Limb (tissue), 2 donors: Measurements from ENCODE around the gene LTF.
A peak's percentile ranks its signal among the peaks of the same experiment; 100 is the strongest.

Source experiments
- DNase-seq, 2 donors: peaks; one replicate each; pipeline ENCODE4 v3.0.0-alpha.2; 2016; ENCODE audit errors: extremely low spot score in 2 of 2

LTF gene

DNA sequence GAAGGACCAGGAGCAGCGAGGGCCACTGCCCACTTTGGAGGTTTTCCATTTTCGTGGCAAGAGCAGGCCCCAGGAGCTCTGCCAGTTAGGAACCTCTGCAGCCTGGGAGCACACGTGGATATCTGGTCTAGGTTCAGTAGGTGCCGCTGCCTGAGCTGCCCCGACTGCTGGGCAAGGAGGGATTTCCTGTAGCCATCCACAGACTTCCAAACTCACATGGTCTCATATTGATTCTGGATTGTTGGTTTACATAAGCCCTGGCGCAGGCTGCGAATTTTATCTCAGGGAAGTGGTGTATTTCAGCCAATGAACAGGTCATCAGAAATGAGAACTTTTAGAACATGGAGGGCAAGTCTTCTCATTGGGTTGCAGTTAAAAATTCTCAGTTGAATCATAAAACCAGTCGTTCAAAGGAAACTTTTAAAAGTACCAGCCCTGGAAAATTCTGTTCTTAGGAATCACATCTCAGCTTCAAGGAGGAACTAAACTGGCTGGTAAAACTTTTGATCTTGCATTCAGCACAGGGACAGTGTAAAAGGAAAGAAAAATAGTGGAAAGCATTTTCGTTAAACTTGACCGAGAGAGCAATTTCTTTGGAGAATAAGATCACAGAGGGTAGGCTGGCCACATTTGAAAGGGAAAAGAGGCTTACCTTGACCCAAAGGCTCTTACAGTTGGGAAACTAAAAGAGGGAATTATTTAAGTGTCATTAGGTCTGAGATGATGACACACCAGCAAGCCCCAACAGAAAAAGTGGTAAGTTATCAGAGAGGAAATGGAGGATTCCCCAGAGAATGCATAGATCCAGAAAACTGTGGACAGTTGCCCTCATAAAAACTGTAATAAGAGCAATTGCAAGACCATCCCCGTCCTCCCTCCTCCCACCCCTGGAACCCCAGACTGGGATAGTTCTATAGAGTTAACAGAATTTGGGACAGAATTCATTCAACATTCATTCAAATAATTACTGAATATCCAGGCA is 26.7 kb upstream of the LTF start:
- DNase-seq, result no peak

DNA sequence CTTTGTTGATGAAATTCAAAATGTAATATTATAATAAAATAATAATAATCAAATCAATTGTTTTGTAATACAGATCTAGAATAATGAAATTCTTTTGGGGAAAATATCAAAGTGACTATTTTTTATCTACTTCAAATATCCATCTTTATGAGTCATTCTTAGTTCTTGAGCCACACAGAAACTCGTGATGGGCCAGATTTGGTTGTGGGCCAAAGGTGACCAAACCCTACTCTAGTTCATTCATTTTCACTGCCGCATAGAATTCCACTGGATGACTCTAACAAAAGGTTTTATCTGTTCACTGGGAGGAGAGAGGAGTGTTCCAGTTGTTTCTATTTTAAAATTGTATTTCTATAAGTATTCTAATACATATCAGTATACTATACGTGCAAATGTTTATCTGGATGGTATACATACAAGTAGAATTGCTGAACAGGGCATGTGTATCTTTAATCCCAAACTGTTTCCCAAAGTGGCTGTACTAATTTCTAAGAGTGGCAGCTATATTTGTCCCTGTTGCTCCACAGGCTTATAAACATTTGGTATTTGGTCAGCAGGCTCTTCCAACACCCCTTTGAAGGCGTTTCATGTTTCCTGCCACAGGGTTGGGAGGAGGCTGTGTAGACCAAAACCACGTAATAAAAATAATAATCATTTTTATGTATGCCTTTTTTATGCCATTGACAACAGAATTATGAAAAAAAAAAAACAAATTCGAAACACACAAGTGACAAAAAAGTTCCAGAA is 25.8 kb upstream of the LTF start:
- peak in 1 of 2 donors; percentile 10 for DNase-seq

DNA sequence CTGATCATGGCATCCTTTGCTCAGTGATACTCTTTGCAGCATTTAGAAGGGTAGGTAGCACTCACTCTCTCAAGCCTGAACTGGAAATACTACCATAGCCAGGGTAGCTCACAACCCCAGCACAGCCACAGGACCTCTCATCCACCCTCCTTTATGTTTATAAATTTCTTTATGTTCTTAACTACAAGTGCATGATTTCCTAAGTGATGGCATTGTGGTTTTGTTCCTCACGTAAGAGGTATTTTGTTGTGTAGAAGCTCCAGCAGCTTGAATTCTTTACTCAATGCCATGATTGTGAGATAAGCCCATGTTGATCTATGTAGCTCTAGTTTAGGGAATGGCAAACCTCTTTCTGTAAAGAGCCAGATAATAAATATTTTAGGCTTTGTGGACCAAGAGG is 25.2 kb upstream of the LTF start:
- peak in 1 of 2 donors; percentile 5 for DNase-seq

DNA sequence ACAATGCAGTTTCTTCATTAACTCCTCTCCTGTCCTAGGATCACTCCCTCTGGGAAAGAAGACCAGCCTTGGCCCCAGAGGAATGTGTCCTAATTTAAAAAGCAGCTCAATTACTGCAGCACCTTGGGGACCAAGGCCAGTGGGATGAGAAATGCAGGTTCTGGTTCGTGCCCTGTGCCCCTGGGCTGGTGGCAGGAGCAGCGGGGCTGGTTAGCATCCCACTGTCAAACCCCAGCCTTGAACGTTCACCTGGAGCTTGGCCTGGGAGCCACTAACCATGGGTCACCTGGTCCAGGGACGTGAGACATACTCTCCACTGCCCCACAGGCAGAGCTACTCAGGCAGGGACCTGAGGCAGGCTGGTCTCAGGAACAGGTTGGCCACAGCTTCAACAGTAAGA is 24.7 kb upstream of the LTF start:
- peak in 1 of 2 donors; percentile 20 for DNase-seq

DNA sequence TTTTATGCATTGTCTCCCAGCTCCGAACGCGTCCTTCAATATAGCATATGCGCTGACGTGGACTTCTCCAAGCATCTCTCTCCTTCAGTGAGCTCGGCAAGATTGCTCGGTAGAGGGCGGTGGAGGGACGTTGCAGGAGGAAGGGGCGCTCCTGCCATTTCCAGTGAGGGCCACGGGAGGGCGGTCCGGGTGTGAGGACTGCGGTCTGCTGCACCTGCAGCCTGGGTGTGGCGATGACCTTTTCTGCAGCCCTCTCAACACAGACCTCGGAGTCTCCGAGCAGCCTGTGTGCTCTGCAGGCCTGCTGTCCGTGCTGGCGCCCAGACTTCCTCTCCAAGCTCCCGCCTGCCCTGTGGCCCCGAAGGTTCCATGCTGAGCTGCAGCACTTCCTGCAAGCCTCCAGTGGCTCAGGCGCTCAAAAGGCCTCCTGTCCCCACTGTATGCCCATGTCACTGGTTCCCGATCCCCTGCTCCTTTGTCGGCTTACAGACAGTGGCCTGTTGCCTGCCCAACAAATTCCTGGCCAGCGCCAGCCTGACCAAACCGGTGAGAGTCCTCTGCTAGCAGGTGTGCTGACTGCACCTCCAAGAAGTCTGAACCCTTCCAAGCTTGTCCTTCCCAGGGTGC is 24.1 kb upstream of the LTF start:
- peak; percentile 85 to 93 for DNase-seq

DNA sequence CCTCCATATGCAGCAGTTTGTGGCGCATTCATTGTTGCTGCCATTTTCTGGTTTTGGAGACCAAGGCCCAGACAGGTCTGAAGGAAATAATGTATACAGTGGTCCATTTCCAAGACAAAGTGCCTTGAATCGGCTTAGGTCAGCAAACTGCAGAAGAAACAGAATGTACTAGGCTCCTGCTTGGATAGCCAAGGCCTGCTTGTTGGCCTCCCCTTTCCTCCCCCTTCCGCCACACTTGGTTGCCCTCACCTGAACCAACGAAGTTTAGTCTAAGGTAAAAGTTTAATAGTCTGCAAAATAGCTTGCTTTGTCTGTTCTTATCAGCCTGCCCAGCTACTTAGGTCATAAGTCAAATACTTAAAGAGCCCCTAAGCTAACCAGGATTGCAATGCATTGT is 21.1 kb upstream of the LTF start:
- no peak for DNase-seq

DNA sequence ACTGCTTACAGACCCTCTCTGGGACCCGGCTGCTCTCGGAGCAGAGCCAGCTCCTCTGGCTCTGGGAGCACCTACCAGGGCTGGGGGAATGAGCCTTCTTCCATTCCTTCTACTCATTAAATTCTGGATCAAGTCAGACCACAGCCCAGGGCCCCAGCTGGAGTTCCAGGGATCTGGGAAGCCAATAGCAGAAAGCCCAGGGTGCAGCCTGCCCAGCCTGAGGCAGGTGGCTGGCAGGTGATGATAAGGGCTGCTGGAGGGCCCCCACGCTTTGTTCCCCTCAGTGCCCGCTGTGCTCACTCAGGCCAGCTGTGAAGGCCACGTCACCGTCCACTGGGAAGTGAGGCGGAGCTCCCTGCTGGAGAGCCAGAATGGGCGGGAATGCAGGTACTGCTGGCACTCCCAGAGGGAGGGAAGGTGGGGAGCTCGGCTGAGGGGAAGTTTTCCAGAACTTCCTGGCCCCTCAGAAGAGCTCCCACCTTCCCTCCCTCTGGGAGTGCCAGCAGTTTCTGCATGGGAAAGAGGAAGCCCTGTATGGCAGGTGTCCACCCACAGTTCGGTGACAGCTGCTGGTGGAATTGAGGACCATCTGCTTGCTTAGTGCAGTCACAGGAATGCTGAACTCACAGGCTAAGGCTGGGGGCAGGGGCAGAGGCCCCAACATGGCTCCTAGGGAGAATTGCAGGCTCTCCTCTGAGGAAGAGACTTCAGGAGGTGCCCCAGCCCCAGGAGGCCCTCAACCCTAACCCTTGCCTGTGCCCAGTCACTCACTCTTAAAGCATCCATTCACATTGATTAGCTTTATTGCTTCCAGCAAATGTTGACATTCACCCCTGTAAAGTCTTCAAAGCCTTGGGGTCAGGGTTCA is 20.4 kb upstream of the LTF start:
- DNase-seq, result peak; percentile 29 to 52

DNA sequence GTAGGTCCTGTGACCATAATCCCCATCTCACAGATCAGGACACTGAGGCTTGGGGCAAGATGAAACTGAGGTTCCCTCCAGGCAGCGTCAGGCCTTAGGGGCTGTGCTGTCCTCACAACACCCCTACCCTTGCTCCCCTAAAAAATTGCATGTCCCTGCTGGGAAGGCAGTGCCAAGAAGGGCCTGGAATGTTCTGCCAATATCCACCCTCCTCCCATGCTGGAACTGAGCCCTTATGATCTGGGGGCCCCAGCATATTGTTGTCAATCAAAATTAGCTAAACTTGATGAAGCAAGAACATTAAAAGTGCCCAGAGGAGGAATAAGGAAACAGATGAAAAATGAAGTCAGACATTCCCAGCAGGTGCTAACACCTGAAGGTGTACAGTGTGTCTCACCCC is 19.7 kb upstream of the LTF start:
- no peak for DNase-seq

DNA sequence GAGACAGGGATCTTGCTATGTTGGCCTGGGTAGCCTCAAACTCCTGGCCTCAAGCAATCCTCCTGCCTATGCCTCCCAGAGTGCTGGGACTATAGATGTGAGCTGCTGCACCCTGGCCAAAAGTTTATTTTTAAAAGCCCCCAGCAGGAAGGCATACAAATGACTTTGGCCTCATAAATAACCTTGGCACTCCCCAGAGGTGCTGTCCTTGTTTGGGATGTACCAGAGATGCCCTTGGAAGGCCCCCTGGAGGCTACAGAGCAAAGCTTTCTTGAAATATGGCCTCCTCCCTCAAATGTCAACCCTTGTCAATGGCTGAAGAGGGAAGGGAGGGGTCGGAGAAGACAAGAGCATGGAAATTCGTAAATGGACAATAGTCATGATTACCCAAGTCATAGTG is 19.1 kb upstream of the LTF start:
- no peak for DNase-seq

DNA sequence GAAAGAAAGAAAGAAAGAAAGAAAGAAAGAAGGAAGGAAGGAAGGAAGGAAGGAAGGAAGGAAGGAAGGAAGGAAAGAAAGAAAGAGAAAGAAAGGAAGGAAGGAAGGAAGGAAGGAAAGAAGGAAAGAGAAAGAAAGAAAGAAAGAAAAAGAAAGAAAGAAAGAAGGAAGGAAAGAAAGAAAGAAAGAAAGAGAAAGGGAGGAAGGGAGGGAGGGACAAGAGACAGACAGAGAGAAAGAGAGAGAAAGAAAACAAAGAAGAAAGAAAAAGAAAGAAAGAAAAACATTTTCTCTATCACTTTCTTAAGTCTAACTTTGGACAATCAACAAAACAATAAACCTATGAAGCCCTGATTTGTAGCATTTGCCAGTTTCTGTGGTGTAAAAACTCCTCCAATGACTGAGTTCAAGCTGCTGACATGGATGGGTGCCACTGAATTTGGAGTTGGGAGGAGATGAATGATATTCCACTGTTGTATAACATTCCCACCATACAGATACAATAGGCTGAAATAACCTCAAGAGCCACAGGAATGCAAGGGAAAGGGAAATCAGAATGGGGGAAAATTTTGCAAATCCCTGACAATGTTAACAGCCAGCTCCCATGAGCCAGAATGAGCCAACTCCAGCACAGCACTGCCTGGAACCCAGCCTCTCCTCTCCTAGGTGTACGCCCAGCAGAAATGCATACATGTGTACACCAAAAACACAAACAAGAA is 18.1 kb upstream of the LTF start:
- peak in 1 of 2 donors; percentile 9 for DNase-seq

DNA sequence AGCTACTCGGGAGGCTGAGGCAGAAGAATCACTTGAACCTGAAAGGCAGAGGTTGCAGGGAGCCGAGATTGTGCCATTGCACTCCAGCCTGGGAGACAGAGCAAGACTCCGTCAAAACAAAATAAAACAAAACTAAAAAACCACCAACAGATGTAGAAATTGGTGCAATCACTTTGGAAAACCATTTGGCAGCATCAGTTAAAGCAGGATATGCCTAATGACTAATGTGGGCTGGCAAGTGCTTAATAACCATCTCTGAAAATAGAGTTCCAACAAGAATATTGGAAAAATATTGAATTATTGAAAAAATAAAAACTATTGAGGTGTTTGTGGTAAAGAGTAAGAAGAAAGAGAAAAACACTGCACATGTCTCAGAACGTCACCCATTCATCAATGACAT is 16.9 kb upstream of the LTF start:
- DNase-seq, result no peak

DNA sequence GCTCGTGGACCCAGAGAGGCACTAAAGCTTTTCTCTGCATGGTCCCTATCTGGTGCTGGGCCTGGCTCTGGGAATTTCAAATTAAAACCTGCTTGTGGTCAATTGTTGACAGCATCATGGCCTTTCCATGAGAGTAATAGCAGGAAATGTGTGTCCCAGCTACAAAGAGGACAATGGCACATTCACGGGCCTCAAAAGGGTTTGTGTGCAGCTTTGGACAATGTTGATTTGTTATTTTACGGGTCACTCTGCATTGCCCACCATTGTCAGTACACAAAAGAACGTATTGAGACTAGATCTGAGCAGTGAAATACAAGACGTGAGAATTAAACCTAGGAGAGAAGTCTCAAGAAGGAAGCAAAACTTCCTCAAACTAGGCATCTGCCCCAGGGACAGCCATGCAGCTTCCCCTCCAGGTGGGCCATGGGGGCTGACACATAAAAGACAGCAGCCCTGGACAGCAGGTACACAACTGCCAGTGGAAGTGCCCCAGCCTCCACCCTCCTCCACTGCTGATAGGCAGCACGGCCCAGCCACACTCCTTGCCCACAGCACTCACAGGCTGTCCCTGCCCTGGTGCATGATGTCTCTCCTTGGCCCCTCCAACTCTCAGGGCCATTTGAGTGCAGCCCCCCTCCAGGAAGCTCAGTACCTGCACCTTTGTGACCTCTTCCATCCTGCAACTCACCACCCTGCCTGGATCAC is 15.9 kb upstream of the LTF start:
- DNase-seq, result no peak

DNA sequence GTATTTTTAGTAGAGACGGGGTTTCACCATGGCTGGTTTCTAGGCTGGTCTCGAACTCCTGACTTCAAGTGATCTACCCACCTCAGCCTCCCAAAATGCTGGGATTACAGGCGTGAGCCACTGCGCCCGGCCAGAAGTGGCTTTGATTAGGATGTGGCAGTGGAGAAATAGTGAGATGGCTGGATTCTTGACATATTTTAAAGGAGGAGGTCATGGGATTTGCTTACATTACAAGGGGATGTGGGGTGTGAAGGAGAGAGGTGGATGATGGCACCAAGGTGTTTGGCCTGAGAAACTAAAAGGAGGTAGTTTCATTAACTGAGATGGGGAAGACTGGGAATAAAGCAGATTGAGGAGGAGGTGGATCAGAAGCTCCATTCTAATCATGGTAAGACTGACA is 15.0 kb upstream of the LTF start:
- DNase-seq, result no peak

DNA sequence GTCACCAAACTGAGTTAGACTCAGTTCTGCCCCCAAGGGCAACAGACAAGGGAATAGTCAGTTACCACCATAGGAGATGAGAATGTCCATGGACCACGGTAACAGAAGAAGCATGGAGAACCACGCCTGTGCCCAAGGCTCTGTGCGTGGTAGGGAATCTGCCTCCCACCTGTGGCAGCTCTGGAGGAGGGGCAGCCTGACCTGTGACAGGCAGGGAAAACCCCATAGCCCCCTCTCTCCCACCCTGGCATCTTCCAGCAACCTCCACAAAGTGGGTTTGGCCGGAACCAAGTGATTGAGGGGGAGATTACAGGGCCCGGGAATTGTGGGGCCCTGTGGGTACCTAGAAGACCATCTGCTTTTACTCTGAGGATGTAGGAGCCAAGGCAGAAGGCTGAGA is 14.3 kb upstream of the LTF start:
- peak in 1 of 2 donors; percentile 11 for DNase-seq

DNA sequence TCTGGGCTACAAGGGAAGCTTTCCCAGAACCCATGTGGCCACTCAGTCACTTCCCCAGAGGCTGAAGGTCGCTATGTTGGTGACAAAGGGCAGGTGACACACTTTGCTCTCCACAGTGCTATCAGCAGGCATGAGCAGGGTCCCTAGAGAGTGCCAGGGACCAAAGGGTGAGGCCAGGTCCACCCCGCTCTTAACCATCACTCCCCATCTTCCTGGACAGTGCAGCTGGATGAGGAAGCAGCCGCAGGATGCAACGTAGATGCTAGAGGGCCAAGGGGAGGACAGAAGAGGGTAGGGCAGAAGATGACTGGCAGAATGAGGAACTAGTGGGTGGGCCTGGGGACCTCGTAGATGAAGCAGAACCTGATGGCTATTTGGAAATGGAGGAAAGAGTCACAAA is 13.6 kb upstream of the LTF start:
- no peak for DNase-seq

DNA sequence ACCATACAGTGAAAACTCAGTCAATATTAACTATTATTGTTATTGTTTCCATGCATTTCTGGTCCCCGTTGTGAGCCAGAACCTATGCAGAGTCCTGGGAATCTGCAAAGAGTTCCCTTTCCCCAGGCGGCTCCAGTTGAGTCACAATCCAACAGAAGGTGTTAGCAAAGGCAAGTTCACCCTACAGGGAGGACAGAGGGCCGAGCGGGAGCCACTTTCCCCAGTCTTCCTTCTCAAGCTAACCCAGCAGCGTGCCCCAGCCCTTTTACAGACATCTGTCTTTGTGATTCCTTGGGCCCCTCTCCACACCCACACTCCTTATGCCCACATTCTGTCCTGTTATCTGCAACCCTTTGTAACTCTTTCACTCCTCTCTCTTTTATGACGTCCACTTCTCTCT is 13.1 kb upstream of the LTF start:
- peak in 1 of 2 donors; percentile 12 for DNase-seq

DNA sequence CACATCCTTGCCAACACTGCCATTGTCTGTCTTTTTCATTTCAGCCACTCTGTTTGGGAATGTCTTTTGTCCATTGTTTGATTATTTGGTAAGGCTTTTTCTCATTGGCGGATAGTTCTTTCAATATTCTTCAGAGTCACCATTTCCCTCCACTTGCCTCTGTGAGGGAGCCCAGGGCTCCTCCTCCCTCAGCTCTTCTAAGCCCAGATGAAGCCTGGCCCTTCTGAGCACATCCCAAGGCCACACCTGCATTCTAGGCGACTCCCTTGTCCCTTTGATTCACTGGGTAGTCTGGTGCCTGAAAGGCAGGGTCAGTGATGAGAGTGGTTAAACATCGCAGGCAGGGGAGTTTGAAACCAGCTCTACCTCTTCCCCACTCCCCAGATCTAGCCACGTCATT is 12.4 kb upstream of the LTF start:
- no peak for DNase-seq

DNA sequence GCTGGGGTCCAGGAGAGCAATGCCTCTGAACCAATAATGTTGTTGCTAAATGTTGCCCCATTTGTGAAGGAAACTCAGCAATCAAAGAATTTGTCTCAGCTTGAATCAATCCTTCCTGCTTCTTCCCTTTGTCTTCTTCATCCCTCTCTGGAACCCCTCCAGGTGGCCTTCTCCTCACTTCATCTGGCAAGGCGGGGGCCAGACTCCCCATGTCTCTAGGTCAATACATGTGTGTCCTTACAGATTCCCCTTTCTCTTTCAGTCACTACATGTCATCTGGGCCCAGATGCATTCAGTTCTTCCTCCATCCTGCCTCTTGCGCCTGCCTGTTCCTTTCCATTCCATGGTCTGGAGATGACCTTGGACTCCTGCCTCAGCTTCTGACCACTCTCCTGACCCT is 8.0 kb upstream of the LTF start:
- DNase-seq, result no peak

DNA sequence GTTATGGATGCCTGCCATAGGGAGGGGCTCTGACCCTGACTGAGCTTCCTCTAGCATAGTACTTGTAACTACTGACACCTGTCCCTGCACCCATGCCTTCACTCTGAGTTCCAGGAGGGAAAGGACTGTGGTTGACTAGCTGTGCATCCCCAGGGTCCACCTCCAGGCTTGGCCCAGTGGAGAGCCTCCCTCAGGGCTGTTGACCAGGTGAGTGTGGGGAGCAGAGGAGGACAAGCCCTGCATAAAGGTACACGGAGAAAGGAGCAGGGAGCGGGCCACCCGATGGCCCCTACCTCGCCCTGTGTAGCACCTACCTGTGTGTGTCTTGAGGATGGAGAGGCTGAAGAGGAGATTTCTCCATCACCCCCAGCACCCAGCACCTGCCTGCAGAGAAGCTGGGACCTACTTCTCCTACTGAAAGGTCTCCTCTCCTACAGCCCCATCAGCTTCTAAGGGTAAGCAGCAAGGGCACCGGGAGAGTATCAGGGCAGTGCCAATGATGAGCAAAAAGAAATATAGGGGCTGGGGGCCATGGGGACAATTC is 6.7 kb upstream of the LTF start:
- DNase-seq, result no peak

DNA sequence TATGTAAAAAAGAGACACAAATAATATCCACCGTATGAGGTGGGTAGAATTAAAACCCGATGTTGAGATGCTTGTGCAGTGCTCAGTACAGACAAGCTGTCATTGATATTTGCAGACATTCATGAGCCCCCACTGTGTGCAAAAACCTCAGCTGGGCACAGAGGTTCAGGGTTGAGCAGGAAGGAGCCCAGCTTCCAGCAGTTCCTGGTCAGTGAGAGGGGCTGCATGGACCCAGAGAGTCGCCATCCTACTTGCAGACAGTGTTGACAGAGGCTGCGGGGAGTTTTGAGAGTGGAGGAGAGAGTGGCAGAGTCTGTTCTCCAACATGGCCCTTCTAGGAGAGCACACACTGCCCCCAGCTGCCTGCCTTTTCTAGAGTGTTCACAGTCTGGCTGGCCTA is 6.1 kb upstream of the LTF start:
- DNase-seq, result no peak
